Glutamatergic neuron (in vitro differentiated cells): ENCODE data around the gene ALOX12B. TPM values are rescaled to one million over a fixed set of nuclear protein-coding genes. Genes with fewer than 3 reads are reported as not detected.

ENCODE experiments used
- DNase-seq: peaks from one replicate; pipeline ENCODE4 v3.0.0; 2022
- H3K27ac Mint-ChIP-seq: one replicate; pipeline ENCODE4 v1.8.0; 2020; ENCODE audit warnings: mild to moderate bottlenecking, mixed read lengths, inconsistent platforms; ENCODE audit not compliant: unreplicated experiment
- H3K27me3 Mint-ChIP-seq: one replicate; pipeline ENCODE4 v1.8.0; 2020; ENCODE audit warnings: mild to moderate bottlenecking, moderate library complexity, mixed read lengths, inconsistent platforms; ENCODE audit not compliant: unreplicated experiment
- H3K36me3 Mint-ChIP-seq: one replicate; pipeline ENCODE4 v1.8.0; 2020; ENCODE audit warnings: mild to moderate bottlenecking, mixed read lengths, inconsistent platforms; ENCODE audit not compliant: unreplicated experiment
- H3K4me1 Mint-ChIP-seq: one replicate; pipeline ENCODE4 v1.8.0; 2020; ENCODE audit warnings: mild to moderate bottlenecking, low read depth, mixed read lengths, inconsistent platforms; ENCODE audit not compliant: unreplicated experiment
- H3K4me3 Mint-ChIP-seq: one replicate; pipeline ENCODE4 v1.8.0; 2020; ENCODE audit warnings: mild to moderate bottlenecking, mixed read lengths, inconsistent platforms; ENCODE audit not compliant: unreplicated experiment
- H3K9me3 Mint-ChIP-seq: one replicate; pipeline ENCODE4 v1.8.0; 2020; ENCODE audit warnings: mild to moderate bottlenecking, moderate library complexity, mixed read lengths, inconsistent platforms; ENCODE audit not compliant: unreplicated experiment
- total RNA-seq: library from RNA; stranded (reverse); fragmentation: NEBNext Ultra II Directional; extraction: Animal tissue kit (Norgen Biotek cat#: 25700); gene quantifications from one replicate; pipeline ENCODE4 v1.2.1, GENCODE V29; 2021; ENCODE audit not compliant: unreplicated experiment
- TF ChIP-seq, protein P1 (sequence below): fragments of 200-600 bp; sonication (generic); IDR thresholded peaks from one replicate; pipeline ENCODE4 v1.5.0; 2021; ENCODE audit not compliant: partially characterized antibody, unreplicated experiment

ALOX12B gene
- total RNA-seq, 1 donor from 2014 or later, result not detected

GRCh38 chr17:8105957-8106398 is 18.5 kb upstream of the ALOX12B start:
- TF ChIP-seq, protein P1, sequence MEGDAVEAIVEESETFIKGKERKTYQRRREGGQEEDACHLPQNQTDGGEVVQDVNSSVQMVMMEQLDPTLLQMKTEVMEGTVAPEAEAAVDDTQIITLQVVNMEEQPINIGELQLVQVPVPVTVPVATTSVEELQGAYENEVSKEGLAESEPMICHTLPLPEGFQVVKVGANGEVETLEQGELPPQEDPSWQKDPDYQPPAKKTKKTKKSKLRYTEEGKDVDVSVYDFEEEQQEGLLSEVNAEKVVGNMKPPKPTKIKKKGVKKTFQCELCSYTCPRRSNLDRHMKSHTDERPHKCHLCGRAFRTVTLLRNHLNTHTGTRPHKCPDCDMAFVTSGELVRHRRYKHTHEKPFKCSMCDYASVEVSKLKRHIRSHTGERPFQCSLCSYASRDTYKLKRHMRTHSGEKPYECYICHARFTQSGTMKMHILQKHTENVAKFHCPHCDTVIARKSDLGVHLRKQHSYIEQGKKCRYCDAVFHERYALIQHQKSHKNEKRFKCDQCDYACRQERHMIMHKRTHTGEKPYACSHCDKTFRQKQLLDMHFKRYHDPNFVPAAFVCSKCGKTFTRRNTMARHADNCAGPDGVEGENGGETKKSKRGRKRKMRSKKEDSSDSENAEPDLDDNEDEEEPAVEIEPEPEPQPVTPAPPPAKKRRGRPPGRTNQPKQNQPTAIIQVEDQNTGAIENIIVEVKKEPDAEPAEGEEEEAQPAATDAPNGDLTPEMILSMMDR, result no peak

DNA sequence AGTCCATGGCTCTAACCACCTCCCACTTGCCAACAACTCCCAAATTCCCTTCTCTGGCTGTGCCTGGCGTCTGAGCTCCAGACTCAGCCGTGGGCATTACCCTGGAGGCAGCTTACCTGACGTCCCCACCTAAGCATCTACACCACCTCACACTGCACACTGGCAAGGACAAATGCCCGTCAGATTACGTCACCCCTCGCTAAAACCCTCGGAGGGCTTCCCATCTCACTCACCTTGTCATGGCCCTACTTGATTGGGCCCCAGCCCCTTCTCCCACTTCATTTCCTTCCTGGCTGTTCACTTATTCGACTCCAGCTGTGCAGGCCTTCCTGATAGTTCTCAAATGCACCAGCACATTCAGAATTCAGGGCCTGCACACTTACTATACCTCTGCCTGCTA is 17.4 kb upstream of the ALOX12B start:
- H3K27ac Mint-ChIP-seq, result no peak overlapping the region

More at GRCh38 chr17:8105957-8106398, 18.5 kb upstream of the ALOX12B start:
- Mint-ChIP-seq H3K36me3 (no peaks in the 10 kb centered on the region), H3K4me3 (no peak overlapping the region), H3K27ac (no peak overlapping the region), H3K27me3 (peaks cover 21% of the 10 kb centered on the region), H3K4me1 (no peaks in the 10 kb centered on the region), H3K9me3 (peaks cover 2% of the 10 kb centered on the region)
- no peak for DNase-seq

DNA sequence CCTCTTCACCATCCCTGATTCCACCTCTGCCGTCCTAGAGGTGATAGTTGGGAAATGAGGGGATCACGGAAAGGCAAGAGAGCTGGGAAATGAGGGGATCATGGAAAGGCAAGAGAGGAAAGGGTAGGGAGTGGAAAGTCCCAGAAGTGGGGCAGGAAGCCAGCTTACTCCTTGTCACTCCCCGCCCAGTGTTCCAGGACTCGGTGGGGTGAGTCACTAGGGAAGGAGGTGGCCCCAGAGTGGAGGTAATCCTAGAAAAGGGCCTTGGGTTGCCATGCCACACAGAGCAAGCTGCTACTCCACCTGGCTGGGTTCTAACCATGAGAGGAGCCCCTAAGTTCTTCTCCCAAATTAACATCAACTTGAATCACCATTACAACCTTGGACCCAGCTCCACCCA is 16.0 kb upstream of the ALOX12B start:
- peaks cover 10% of the 10 kb centered on the region for H3K27me3 Mint-ChIP-seq
- no peaks in the 10 kb centered on the region for H3K36me3 Mint-ChIP-seq
- no peak for DNase-seq
- peaks cover 3% of the 10 kb centered on the region for H3K9me3 Mint-ChIP-seq
- H3K4me3 Mint-ChIP-seq, result no peak overlapping the region
- TF ChIP-seq, protein P1, result no peak
- H3K4me1 Mint-ChIP-seq, result no peaks in the 10 kb centered on the region
- no peak overlapping the region for H3K27ac Mint-ChIP-seq

More for the DNA sequence above, 17.4 kb upstream of the ALOX12B start:
- Mint-ChIP-seq H3K4me1 (no peaks in the 10 kb centered on the region), H3K9me3 (peaks cover 2% of the 10 kb centered on the region), H3K4me3 (no peak overlapping the region), H3K27me3 (peaks cover 15% of the 10 kb centered on the region), H3K36me3 (no peaks in the 10 kb centered on the region)
- DNase-seq, result no peak
- TF ChIP-seq, protein P1, result no peak

GRCh38 chr17:8101721-8102120 is 14.2 kb upstream of the ALOX12B start:
- Mint-ChIP-seq H3K4me3 (no peak overlapping the region), H3K9me3 (peaks cover 6% of the 10 kb centered on the region), H3K27me3 (peaks cover 13% of the 10 kb centered on the region), H3K4me1 (no peaks in the 10 kb centered on the region), H3K27ac (no peak overlapping the region), H3K36me3 (no peaks in the 10 kb centered on the region)
- no peak for DNase-seq
- TF ChIP-seq, protein P1, result no peak

DNA sequence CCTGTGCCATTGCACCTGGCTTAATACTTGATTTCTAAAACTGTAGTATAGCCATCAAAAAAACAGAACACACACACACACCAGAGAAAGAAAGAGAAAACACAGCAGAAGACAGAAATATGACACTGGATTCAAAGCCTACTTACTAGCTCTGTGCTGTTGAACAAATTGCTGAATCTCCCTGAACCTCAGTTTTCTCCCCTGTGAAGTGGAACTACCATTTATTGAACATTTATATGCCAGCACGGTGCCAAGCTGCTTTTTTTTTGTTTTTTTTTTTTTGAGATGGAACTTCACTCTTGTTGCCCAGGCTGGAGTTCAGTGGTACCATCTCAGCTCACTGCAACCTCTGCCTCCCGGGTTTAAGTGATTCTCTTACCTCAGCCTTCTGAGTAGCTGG is 13.2 kb upstream of the ALOX12B start:
- H3K36me3 Mint-ChIP-seq, result no peaks in the 10 kb centered on the region
- no peak overlapping the region for H3K27ac Mint-ChIP-seq
- no peak overlapping the region for H3K4me3 Mint-ChIP-seq
- DNase-seq, result no peak
- TF ChIP-seq, protein P1, result no peak
- no peaks in the 10 kb centered on the region for H3K4me1 Mint-ChIP-seq
- peaks cover 7% of the 10 kb centered on the region for H3K9me3 Mint-ChIP-seq
- peaks cover 10% of the 10 kb centered on the region for H3K27me3 Mint-ChIP-seq
